CD4-positive, alpha-beta T cell treated with Interleukin-15 for 1 hour (primary cell): ENCODE results near the gene SULT2B1.
"Not testable (repeated sequence)": the region's sequence is repeated elsewhere in the genome, so short reads cannot be mapped to it uniquely, and the experiment has no call there.

ENCODE experiments used
- DNase-seq: peaks from one replicate; pipeline ENCODE4 v3.0.0-alpha.2; 2020

The SULT2B1 gene

GRCh38 chr19:48530066-48530720 lies 21.8 kb upstream of the SULT2B1 start:
- no peak for DNase-seq

- DNase-seq, result no peak
Observed at GRCh38 chr19:48530770-48531169, 21.2 kb upstream of the SULT2B1 start.

GRCh38 chr19:48533770-48534169 lies 18.2 kb upstream of the SULT2B1 start:
- no peak for DNase-seq

- DNase-seq, result no peak
Observed at GRCh38 chr19:48537541-48537940, 14.4 kb upstream of the SULT2B1 start.

GRCh38 chr19:48538057-48538456 lies 13.9 kb upstream of the SULT2B1 start:
- DNase-seq, result not testable (repeated sequence)

GRCh38 chr19:48539503-48540096 lies 12.4 kb upstream of the SULT2B1 start:
- no peak for DNase-seq

- DNase-seq, result no peak
Observed at GRCh38 chr19:48540110-48540509, 11.9 kb upstream of the SULT2B1 start.

GRCh38 chr19:48541813-48542212 lies 10.2 kb upstream of the SULT2B1 start:
- DNase-seq, result no peak

- no peak for DNase-seq
Observed at GRCh38 chr19:48543121-48543710, 8.8 kb upstream of the SULT2B1 start.

GRCh38 chr19:48544856-48545750 lies 6.9 kb upstream of the SULT2B1 start:
- DNase-seq, result no peak

GRCh38 chr19:48547722-48548121 lies 4.2 kb upstream of the SULT2B1 start:
- no peak for DNase-seq

GRCh38 chr19:48548253-48548911 lies 3.6 kb upstream of the SULT2B1 start:
- no peak for DNase-seq

- DNase-seq, result no peak
Observed at GRCh38 chr19:48549380-48549779, 2.6 kb upstream of the SULT2B1 start.

- DNase-seq, result no peak
Observed at GRCh38 chr19:48552406-48553322, 692 bp downstream of the SULT2B1 start.

- DNase-seq, result no peak
Observed at GRCh38 chr19:48553676-48554384, 1.9 kb downstream of the SULT2B1 start.

GRCh38 chr19:48554385-48555091 lies 2.6 kb downstream of the SULT2B1 start:
- DNase-seq, result no peak

- no peak for DNase-seq
Observed at GRCh38 chr19:48556163-48556562, 4.2 kb downstream of the SULT2B1 start.

- no peak for DNase-seq
Observed at GRCh38 chr19:48556825-48557224, 4.9 kb downstream of the SULT2B1 start.

- no peak for DNase-seq
Observed at GRCh38 chr19:48558018-48558684, 6.2 kb downstream of the SULT2B1 start.

GRCh38 chr19:48560095-48560530 lies 8.1 kb downstream of the SULT2B1 start:
- DNase-seq, result no peak
